K562 treated with DMSO at 1 percent for 4 hours (cell line): ENCODE results near the gene ILK. TPM values are rescaled to one million over a fixed set of nuclear protein-coding genes. Genes with fewer than 3 reads are reported as not detected.

Experiments
- total RNA-seq: library from RNA; unstranded; fragments of 300-600 nt; gene quantifications from 2 replicates; pipeline ENCODE4 v1.2.3, GENCODE V29; 2022; ENCODE audit not compliant: insufficient read depth

The ILK gene
- 108 and 115 TPM in 2 replicates for total RNA-seq

GRCh38 chr11:6603287-6604080 is at the start of gene ILK, which contains the start of gene RRP8:
Gene ILK (plus strand): TSS chr11:6603774. CDS start chr11:6604272, 498 bp downstream.
Gene RRP8 (minus strand): TSS chr11:6603616. CDS start chr11:6603502, 114 bp downstream.

GRCh38 chr11:6612213-6613041 is 8.9 kb downstream of the ILK start, which contains the start of gene TAF10:
Gene TAF10 (minus strand): TSS chr11:6612216. CDS start chr11:6612189, 27 bp downstream.

DNA sequence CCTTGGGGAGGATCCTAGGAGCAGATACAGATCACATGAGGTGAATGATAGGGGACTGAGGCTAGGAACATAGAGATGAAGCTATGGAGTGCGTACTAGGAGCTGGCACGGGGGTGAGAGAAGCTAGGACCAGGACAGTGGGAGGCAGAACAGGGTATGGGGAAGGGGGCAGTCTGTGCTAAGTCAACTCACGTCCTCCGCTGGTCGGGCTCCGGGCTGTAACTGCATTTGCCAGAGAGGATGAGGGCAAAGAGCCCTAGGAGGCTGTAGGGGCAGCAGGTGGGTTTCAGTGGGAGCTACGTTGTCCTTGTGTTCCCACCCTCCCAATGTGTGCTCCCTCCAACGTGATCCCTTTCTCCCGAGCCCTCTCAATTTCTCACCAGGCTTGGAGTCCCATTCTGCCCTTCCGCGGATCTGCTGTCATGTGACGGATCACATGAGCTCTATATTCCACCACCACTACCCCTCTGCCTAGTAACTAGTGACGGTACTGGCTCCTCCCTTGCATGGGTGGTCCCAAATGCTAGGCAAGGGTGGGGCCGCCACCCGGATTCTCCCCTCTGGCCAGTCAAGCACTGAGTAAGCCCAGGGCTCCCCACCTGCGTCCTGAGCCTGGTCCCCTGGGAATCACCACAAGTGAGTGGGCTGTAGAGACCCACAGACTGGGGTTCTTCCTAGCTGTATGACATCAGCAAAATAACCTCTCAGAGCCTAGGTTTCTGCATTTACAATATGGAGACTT is 15.6 kb downstream of the ILK start, which contains the start of gene TPP1:
Gene TPP1, minus strand, starts transcription at position 419 of the 742 bp plus-strand sequence. Its CDS starts 22 bp downstream, at position 397.

GRCh38 chr11:6655790-6656583 is 52.4 kb downstream of the ILK start, which contains the start of gene DCHS1:
Gene DCHS1 (minus strand): TSS chr11:6655809. CDS start chr11:6641613, 14,196 bp downstream.

Other genes with a start within 250 kb of the ILK start
- 28.6 and 35.2 TPM in 2 replicates for gene SMPD1, start 213.3 kb upstream of the ILK start, total RNA-seq
- 1.3 and 1.5 TPM in 2 replicates for gene APBB1, start 184.7 kb upstream of the ILK start, total RNA-seq
- 1.7 and 3.1 TPM in 2 replicates for gene HPX, start 162.8 kb upstream of the ILK start, total RNA-seq
- 6.6 and 9.5 TPM in 2 replicates for gene TRIM3, start 129.8 kb upstream of the ILK start, total RNA-seq
- 37.9 and 40.8 TPM in 2 replicates for gene ARFIP2, start 122.4 kb upstream of the ILK start, total RNA-seq
- 14.6 and 18.5 TPM in 2 replicates for gene TIMM10B, start 122.3 kb upstream of the ILK start, total RNA-seq
- 7.1 and 11.1 TPM in 2 replicates for gene DNHD1, start 106.5 kb upstream of the ILK start, total RNA-seq
- 10.7 and 15.2 TPM in 2 replicates for gene RRP8, start 158 bp upstream of the ILK start, total RNA-seq
- gene TAF10, start 8.4 kb downstream of the ILK start, total RNA-seq = 81.9 and 99.0 TPM in 2 replicates
- 122 and 151 TPM in 2 replicates for gene TPP1, start 15.6 kb downstream of the ILK start, total RNA-seq
- 0.23 and 0.38 TPM in 2 replicates for gene DCHS1, start 52.0 kb downstream of the ILK start, total RNA-seq
- 35.8 and 45.4 TPM in 2 replicates for gene MRPL17, start 79.6 kb downstream of the ILK start, total RNA-seq
- 0.49 TPM in 1 of 2 replicates, not detected in the other for gene OR2AG2, start 168.2 kb downstream of the ILK start, total RNA-seq
- not detected in 2 replicates for gene OR2AG1, start 179.2 kb downstream of the ILK start, total RNA-seq
- not detected in 2 replicates for gene OR6A2, start 195.9 kb downstream of the ILK start, total RNA-seq
- gene OR10A5, start 241.9 kb downstream of the ILK start, total RNA-seq = not detected in 2 replicates